GM19025 (cell line): ENCODE measurements around the gene BCAS4.
A peak's percentile ranks its signal among the peaks of the same experiment; 100 is the strongest.
"Not testable (repeated sequence)": the region's sequence is repeated elsewhere in the genome, so short reads cannot be mapped to it uniquely, and the experiment has no call there.

Experiments
- ATAC-seq: cut with Tn5 transposase; IDR thresholded peaks from one replicate; pipeline ENCODE4 v1.9.1; 2021; ENCODE audit warnings: mild to moderate bottlenecking, low read depth, moderate library complexity; ENCODE audit not compliant: unreplicated experiment

BCAS4 gene

GRCh38 chr20:50769551-50770085 is 25.2 kb upstream of the BCAS4 start:
- not testable (repeated sequence) for ATAC-seq

- not testable (repeated sequence) for ATAC-seq
Measured at GRCh38 chr20:50771419-50772080, 23.3 kb upstream of the BCAS4 start.

GRCh38 chr20:50772420-50773185 is 22.3 kb upstream of the BCAS4 start:
- no peak for ATAC-seq

- ATAC-seq, result no peak
Measured at GRCh38 chr20:50774515-50774914, 20.3 kb upstream of the BCAS4 start.

GRCh38 chr20:50776122-50776817 is 18.6 kb upstream of the BCAS4 start:
- no peak for ATAC-seq

- ATAC-seq, result no peak
Measured at GRCh38 chr20:50777373-50777772, 17.5 kb upstream of the BCAS4 start.

GRCh38 chr20:50778994-50779393 is 15.9 kb upstream of the BCAS4 start:
- ATAC-seq, result not testable (repeated sequence)

GRCh38 chr20:50783390-50783789 is 11.5 kb upstream of the BCAS4 start:
- ATAC-seq, result no peak

GRCh38 chr20:50783903-50784302 is 11.0 kb upstream of the BCAS4 start:
- no peak for ATAC-seq

GRCh38 chr20:50784464-50784863 is 10.4 kb upstream of the BCAS4 start:
- ATAC-seq, result no peak

- ATAC-seq, result no peak
Measured at GRCh38 chr20:50786703-50787102, 8.2 kb upstream of the BCAS4 start.

- no peak for ATAC-seq
Measured at GRCh38 chr20:50787181-50787580, 7.7 kb upstream of the BCAS4 start.

- no peak for ATAC-seq
Measured at GRCh38 chr20:50788045-50788991, 6.5 kb upstream of the BCAS4 start.

- ATAC-seq, result no peak
Measured at GRCh38 chr20:50789968-50790650, 4.8 kb upstream of the BCAS4 start.

- peak; percentile 46 for ATAC-seq
Measured at GRCh38 chr20:50790651-50791277, 4.1 kb upstream of the BCAS4 start.

GRCh38 chr20:50792708-50793574 is 1.9 kb upstream of the BCAS4 start:
- ATAC-seq, result no peak

- ATAC-seq, result not testable (repeated sequence)
Measured at GRCh38 chr20:50793575-50794016, 1.3 kb upstream of the BCAS4 start.
